Epithelial cell of esophagus (primary cell): ENCODE data around the gene RNASE8.

Source experiments
- DNase-seq: peaks from one replicate; pipeline ENCODE4 v3.0.0; 2010; ENCODE audit warnings: low read depth
- H3K4me3 ChIP-seq: 2 replicates; pipeline ENCODE4 v1.5.1; 2011; ENCODE audit warnings: mild to moderate bottlenecking, low read length, control low read depth
- TF ChIP-seq, protein P1 (sequence below): IDR thresholded peaks from 2 replicates; pipeline ENCODE4 v1.5.1; 2011; ENCODE audit warnings: low read depth, mild to moderate bottlenecking, low read length, control low read depth, inconsistent platforms; ENCODE audit not compliant: insufficient read depth; ENCODE audit errors: missing control alignments

RNASE8 gene

DNA sequence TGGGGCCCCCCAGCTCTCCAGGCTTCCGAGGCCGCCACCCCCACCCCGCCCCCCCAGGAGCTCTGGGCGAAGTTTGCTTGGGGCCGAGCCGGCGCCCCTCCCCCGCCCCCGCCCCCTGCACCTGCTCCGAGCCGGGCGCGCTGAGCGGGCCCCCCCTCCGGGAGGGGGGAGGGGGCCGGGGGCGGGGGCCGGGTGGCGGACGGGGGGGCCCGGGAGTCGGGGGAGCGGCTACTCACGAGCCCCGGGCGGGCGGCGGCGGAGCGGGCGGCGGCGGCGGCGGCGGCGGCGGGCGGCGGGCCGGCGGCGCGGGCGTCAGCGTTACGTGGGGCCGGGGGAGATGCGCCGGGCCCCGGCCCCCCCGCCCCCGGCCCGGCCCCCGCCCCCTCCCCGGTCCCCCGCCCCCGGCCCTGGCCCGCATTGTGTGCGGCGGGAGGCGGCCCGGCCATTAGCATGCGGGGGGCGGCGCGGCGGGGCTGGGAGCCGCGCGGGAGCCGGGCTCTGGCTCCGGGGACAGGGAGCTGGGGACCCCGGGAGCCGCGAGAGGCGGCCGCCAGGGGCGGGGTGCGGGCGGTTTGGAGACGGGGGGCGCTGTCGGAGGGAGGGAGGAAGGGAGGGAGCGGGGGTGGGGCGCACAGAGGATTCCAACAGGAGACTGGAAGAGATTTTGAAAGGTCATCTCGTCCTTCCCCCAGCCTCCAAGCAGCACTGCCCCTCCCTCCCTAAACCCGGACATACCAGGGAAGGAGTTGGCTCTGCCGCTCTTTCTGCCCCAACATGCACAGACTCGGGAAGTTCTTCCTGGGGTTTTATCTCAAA is 40.7 kb downstream of the RNASE8 start, which contains the start of gene ZNF219:
TSS of gene ZNF219 (minus strand) at position 580 of the 816 bp plus-strand sequence. CDS start 5,064 bp downstream, outside the sequence.
- peak; percentile 87 for DNase-seq
- TF ChIP-seq, protein P1, sequence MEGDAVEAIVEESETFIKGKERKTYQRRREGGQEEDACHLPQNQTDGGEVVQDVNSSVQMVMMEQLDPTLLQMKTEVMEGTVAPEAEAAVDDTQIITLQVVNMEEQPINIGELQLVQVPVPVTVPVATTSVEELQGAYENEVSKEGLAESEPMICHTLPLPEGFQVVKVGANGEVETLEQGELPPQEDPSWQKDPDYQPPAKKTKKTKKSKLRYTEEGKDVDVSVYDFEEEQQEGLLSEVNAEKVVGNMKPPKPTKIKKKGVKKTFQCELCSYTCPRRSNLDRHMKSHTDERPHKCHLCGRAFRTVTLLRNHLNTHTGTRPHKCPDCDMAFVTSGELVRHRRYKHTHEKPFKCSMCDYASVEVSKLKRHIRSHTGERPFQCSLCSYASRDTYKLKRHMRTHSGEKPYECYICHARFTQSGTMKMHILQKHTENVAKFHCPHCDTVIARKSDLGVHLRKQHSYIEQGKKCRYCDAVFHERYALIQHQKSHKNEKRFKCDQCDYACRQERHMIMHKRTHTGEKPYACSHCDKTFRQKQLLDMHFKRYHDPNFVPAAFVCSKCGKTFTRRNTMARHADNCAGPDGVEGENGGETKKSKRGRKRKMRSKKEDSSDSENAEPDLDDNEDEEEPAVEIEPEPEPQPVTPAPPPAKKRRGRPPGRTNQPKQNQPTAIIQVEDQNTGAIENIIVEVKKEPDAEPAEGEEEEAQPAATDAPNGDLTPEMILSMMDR, result no peak
- H3K4me3 ChIP-seq, result peak within 1 kb of the TSS; percentile 72

DNA sequence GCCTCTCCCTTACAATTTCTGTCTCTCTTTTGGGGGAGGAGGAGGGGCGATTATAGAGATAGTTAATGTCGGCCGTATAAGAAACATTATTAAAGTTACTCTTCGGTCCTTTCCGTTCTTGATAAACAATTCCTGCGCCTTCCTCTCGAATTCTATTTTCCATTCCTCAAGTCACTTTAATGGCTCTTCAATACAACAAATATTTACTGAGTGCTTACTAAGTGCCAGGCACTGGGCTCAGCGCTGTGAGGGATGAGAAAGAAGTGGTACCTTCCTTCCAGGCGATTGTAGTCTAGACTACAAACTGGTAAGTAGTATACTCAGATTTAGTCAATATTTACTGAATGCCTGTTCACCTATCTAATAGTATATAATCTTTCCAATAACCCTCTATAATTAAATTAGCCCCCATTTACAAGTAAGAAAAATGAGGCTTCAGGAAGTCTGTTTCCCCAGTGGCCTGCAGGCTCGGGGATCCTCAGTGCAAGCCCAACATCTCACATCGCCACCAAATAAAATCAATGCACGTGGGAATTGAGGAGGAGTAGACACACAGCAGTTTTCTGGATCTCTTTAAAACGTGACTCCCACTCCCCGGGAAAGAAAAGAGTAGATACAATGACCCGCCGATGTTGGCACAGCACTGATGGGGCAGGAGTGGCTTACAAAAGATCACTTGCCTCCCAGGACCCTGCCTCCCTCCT is 41.4 kb downstream of the RNASE8 start:
- no peak for DNase-seq
- peak overlapping the region; percentile 53 for H3K4me3 ChIP-seq

DNA sequence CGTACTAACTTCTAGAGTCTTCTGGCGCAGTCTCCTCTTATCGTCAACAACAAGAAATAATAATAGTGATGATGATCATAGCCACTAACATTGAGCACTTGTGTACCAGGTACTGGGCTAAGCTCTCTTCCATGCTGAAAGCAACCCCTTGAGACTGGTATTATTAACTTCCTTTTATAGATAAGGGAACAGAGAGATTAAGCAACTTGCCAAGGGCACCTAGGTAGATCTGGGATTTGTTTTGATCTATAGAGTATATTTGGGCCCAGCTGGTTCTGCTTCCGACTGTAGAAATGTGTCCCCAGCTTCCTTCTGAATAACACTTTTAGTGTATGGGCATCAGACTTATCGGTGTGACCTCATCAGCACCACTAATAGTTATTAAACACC is 42.0 kb downstream of the RNASE8 start:
- peak overlapping the region; percentile 53 for H3K4me3 ChIP-seq
- DNase-seq, result no peak
- TF ChIP-seq, protein P1, result no peak

More for the DNA sequence above, 41.4 kb downstream of the RNASE8 start:
- TF ChIP-seq, protein P1, result no peak

DNA sequence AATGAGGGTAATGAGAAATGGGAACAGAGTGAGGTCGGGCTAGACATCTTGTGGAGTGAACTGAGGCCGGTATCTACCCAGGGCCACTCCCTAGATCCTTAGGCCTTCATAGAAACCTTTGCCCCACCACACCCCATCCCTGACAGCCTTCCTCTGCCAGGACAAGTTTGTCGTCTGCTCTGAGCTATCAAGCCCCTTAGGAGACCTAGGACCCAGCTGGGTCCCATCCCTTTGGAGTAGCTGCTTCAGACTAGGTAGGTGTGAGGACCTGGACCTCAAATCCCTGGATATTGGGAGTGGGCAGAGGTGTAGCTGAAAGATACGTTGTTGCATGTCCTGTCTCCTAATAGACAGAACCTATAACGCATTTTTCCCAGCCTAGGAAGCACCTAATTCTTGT is 43.3 kb downstream of the RNASE8 start, which contains the start of gene TMEM253:
TSS of gene TMEM253 (plus strand) at position 136 of the 400 bp plus-strand sequence. CDS start 278 bp downstream, outside the sequence.
- H3K4me3 ChIP-seq, result no peak within 1 kb of the TSS

DNA sequence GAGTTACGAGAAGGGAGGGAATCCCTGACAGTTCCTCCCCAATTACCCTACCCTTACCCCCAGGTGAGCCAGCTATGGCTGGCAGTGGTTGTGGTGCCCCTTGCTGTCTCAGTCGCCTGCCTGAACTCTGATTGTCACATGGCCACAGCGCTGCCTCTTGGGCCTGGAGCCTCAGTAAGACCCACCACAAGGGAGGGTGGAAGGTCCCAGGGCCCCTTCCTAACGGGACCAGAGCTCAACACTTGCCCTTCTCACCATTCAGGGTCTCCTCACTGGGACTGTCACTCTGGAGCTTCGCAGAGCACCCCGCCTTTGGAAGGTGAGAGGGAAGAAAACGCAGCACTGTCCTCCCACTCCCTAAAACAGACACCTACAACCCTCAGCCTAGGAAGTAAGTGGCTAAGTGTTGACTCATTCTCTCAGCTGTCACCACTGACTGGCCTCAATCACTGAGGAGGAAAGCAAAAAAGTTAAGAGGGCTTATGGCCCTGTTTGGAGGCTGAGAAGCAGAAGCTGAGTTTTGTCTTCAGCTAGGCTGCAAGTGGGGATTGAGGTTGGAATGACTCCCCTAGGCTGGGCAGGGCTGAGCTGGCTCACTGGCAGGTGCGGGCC is 44.3 kb downstream of the RNASE8 start:
- peak; percentile 57 for DNase-seq
- TF ChIP-seq, protein P1, result no peak
- H3K4me3 ChIP-seq, result no peak overlapping the region

More for the DNA sequence above, 43.3 kb downstream of the RNASE8 start, which contains the start of gene TMEM253:
- DNase-seq, result no peak
- TF ChIP-seq, protein P1, result no peak

DNA sequence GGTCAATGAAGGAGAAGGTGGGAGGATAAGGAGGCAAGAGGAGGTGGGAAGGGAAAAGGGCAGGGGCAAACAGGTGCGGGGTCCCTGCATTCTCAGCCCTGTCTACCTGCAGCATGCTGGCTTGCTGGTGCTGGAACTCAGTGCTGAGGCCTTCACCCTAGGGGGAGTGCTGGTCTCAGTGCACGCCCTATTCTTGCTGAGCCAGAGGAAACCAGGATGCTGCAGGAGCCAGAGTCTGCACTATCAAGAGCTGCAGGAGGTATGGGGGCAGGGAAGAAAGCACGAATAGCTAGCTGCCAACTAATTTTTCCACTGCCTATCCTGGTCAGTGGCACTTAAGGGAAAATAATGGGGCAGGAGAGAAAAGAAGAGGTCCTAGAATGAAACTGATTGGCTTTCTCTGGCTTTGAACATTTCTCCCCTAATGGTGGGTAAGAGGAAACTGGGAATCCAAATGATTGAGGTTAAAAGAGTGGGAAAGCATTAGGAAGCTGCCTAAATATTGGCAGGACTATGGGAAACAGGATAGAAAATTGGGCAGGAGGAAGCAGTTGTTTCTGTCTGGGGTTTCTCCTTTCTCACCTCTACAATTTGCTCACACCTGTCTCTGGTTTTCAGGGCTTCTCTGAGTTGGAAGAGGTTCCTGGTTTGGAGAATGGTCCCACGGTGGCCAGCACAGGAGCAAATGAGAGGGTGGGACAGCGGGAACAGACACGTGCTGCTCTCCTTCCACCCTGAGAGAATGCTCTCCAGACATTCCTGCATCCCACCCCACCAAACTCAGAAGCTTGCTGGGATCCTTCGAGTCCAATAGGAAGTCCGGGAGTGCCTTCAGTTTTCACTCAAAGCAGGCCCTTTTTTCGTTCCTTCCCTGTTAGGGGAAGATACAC is 45.1 kb downstream of the RNASE8 start:
- no peak for DNase-seq
- TF ChIP-seq, protein P1, result no peak
- H3K4me3 ChIP-seq, result peak overlapping the region; percentile 75
